Measurements from ENCODE around the gene PCDH15. TPM values are rescaled to one million over a fixed set of nuclear protein-coding genes. Genes with fewer than 3 reads are reported as not detected.

PCDH15 gene
- total and polyA plus RNA-seq, 9 of the 15 experiments (the other 6 are each of a cell fraction or from before 2014, with no cell fraction given) = not detected

- Histone ChIP-seq H4K20me1 (replicated peaks; ENCODE audit: control insufficient read depth, insufficient read depth, low read length) (no peaks in the 10 kb centered on the region), H3K9ac (ENCODE audit: insufficient read depth in 1 of 2, low read depth in 2 of 2, low read length in 2 of 2) (no peak overlapping the region), H3K9me1 (ENCODE audit: control insufficient read depth, insufficient read depth, low read length) (no peaks in the 10 kb centered on the region), H3K36me3 (ENCODE audit: control insufficient read depth, insufficient read depth, low read length) (no peaks in the 10 kb centered on the region), H2AFZ (ENCODE audit: low read depth, low read length) (no peak overlapping the region), H3K4me2 (ENCODE audit: insufficient read depth, low read length) (no peak overlapping the region), H3K27ac (ENCODE audit: extremely low read depth, low read depth, low read length) (no peak overlapping the region), H3K9me3 (replicated peaks; ENCODE audit: control insufficient read depth, insufficient read depth, low read depth, low read length) (no peaks in the 10 kb centered on the region; the same call in 1 of the 2 replicates), H3K4me1 (replicated peaks in 1 of 2; ENCODE audit: control insufficient read depth in 2 of 2, insufficient read depth in 2 of 2, low read length in 2 of 2) (no peaks in the 10 kb centered on the region), H3K79me2 (ENCODE audit: control insufficient read depth, insufficient read depth, low read length) (no peaks in the 10 kb centered on the region), H3K27me3 (ENCODE audit: control insufficient read depth in 2 of 2, insufficient read depth in 2 of 2, low read length in 2 of 2) (no peaks in the 10 kb centered on the region), H3K4me3 (no peak overlapping the region)
- ChIA-PET POLR2A (no interaction called here), CTCF (ENCODE audit: low intra/inter-chr PET ratio) (no interaction called here)
- FAIRE-seq = no peak
- DNase-seq (ENCODE audit: extremely low read depth in 1 of 4, low spot score in 3 of 4) = no peak
- intact Hi-C loops (cut with micrococcal nuclease) (no loop called here), in situ Hi-C loops (cut with MboI) (no loop called here)
- peak; percentile 37; the same call in 1 of the 2 replicates for TF ChIP-seq ZNF316 (IDR thresholded peaks at IDR 0.05)
- TF ChIP-seq NR4A1 (CRISPR knock-in tag; IDR thresholded peaks at IDR 0.05) = no peak
- TF ChIP-seq NR4A1 (tag; IDR thresholded peaks at IDR 0.05) = no peak
- TF ChIP-seq ZNF785 (CRISPR knock-in tag; IDR thresholded peaks at IDR 0.05) = no peak
- no peak for TF ChIP-seq C11orf30 (IDR thresholded peaks at IDR 0.05; ENCODE audit: low read depth)
- TF ChIP-seq MAFG (tag; conservative IDR thresholded peaks at IDR 0.05) = 0 out of 2 replicates have a peak, but pooled peaks have one; percentile 18
- ATAC-seq = no peak
- WGBS (ENCODE audit: insufficient coverage, low coverage, missing lambda C conversion rate) = 0% methylated on average over 1 of the region's 1 CpG
- BruUV-seq (replicated peaks) = no TSS peak
These were observed 704.1 kb downstream of the PCDH15 start for GRCh38 chr10:54096892-54097291.

- no peaks in the 10 kb centered on the region; the same call in 1 of the 2 replicates for H3K9me3 ChIP-seq (replicated peaks; ENCODE audit: control insufficient read depth, insufficient read depth, low read depth, low read length)
- ATAC-seq = no peak
- no peak overlapping the region for H2AFZ ChIP-seq (ENCODE audit: low read depth, low read length)
- FAIRE-seq = no peak
- no peak overlapping the region for H3K9ac ChIP-seq (ENCODE audit: insufficient read depth in 1 of 2, low read depth in 2 of 2, low read length in 2 of 2)
- H3K27ac ChIP-seq (ENCODE audit: extremely low read depth, low read depth, low read length) = no peak overlapping the region
- intact Hi-C loops (cut with micrococcal nuclease) = no loop called here
- H3K79me2 ChIP-seq (ENCODE audit: control insufficient read depth, insufficient read depth, low read length) = no peaks in the 10 kb centered on the region
- 2% methylated on average over 5 of the region's 5 CpGs for WGBS (ENCODE audit: insufficient coverage, low coverage, missing lambda C conversion rate)
- H3K4me1 ChIP-seq (replicated peaks in 1 of 2; ENCODE audit: control insufficient read depth in 2 of 2, insufficient read depth in 2 of 2, low read length in 2 of 2) = no peaks in the 10 kb centered on the region
- no peak for TF ChIP-seq ZNF282 (CRISPR knock-in tag; IDR thresholded peaks at IDR 0.05)
- TF ChIP-seq RBM14 (IDR thresholded peaks at IDR 0.05; ENCODE audit: borderline replicate concordance, insufficient read depth, low read depth, low read length) = no peak
- TF ChIP-seq SOX6 (IDR thresholded peaks at IDR 0.05) = no peak
- no peak for TF ChIP-seq SMARCB1 (IDR thresholded peaks at IDR 0.05; ENCODE audit: insufficient read length, low read depth)
- TF ChIP-seq XRCC4 (IDR thresholded peaks at IDR 0.05; ENCODE audit: extremely low read depth, insufficient read depth, insufficient read length) = no peak
- no peak for TF ChIP-seq MAX (CRISPR knock-in tag; IDR thresholded peaks at IDR 0.05)
- TF ChIP-seq TRIM25 (IDR thresholded peaks at IDR 0.05; ENCODE audit: borderline replicate concordance) = no peak
- TF ChIP-seq ZNF57 (CRISPR knock-in tag; IDR thresholded peaks at IDR 0.05) = no peak
- no peak for TF ChIP-seq MECOM (CRISPR knock-in tag; IDR thresholded peaks at IDR 0.05)
- H4K20me1 ChIP-seq (replicated peaks; ENCODE audit: control insufficient read depth, insufficient read depth, low read length) = no peaks in the 10 kb centered on the region
- no peak for DNase-seq (ENCODE audit: extremely low read depth in 1 of 4, low spot score in 3 of 4)
- H3K4me3 ChIP-seq = no peak overlapping the region
- no TSS peak for BruUV-seq (replicated peaks)
- ChIA-PET CTCF (ENCODE audit: low intra/inter-chr PET ratio) (no interaction called here), POLR2A (no interaction called here)
- H3K9me1 ChIP-seq (ENCODE audit: control insufficient read depth, insufficient read depth, low read length) = no peaks in the 10 kb centered on the region
- H3K27me3 ChIP-seq (ENCODE audit: control insufficient read depth in 2 of 2, insufficient read depth in 2 of 2, low read length in 2 of 2) = no peaks in the 10 kb centered on the region
- in situ Hi-C loops (cut with MboI) = no loop called here
- H3K4me2 ChIP-seq (ENCODE audit: insufficient read depth, low read length) = no peak overlapping the region
- H3K36me3 ChIP-seq (ENCODE audit: control insufficient read depth, insufficient read depth, low read length) = no peaks in the 10 kb centered on the region
These were observed 706.7 kb downstream of the PCDH15 start for GRCh38 chr10:54094321-54094720.

Data from K562 (cell line).